Medulla oblongata (tissue), 1 donor: ENCODE results near the gene SEMA5A.

Experiments
- DNase-seq: peaks from one replicate; pipeline ENCODE4 v3.0.0-alpha.2; 2015; ENCODE audit errors: extremely low spot score

SEMA5A gene

DNA sequence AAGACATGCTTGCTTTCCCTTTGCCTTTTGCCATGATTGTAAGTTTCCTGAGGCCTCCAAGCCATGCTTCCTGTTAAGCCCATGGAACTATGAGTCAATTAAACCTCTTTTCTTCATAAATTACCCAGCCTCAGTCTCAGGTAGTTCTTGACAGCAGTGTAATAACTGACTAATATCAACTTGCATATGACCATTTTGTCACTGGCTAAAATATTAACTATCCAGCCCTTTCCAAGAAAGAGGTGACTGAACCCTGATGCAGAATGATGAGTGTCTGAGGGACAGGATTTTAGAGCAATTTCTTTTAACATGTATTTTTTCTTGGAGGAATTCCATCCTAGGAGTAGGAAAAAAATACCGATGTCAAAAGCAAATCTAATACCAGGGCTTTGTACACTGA lies 266.1 kb downstream of the SEMA5A start:
- no peak for DNase-seq

DNA sequence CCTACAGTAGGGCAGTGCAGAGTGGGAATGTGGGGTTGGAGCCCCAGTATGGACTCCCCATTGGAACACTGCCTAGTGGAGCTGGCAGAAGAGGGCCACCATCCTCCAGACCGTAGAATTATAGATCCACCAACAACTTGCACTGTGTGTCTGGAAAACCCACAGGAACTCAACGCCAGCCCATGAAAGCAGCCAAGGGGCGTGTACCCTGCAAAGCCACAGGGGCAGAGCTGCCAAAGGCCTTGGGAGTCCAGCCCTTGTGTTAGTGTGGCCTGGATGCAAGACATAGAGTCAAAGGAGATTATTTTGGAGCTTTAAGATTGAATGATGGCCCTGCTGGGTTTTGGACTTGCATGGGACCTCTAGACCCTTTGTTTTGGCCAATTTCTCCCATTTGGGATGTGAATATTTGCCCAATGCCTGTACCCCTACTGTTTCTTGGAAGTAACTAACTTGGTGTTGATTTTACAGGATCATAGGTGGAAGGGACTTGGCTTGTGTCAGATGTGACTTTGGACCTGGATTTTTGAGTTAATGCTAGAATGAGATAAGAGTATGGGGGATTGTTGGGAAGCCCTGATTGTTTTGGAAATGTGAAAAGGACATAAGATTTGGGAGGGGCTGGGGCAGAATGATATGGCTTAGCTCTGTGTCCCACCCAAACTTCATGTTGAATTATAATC lies 266.8 kb downstream of the SEMA5A start:
- no peak for DNase-seq

DNA sequence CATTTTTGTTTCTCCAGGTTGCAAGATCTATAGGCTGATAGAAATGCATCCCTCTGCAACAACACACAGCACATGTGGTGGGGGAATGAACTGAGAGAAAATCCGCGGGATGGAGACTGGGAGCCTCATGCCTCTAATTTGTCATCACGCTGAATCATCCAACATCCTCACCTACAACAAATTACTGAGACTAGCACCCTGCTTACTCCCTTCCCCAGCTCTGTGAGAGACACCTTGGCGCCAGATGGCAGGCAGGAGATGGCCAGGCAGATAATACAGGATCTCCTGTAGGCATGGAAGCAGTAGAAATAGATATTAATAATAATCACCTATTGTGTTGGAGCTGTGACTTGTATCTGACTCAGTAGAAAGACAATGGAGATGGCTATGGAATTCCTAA lies 276.9 kb downstream of the SEMA5A start:
- DNase-seq = no peak

DNA sequence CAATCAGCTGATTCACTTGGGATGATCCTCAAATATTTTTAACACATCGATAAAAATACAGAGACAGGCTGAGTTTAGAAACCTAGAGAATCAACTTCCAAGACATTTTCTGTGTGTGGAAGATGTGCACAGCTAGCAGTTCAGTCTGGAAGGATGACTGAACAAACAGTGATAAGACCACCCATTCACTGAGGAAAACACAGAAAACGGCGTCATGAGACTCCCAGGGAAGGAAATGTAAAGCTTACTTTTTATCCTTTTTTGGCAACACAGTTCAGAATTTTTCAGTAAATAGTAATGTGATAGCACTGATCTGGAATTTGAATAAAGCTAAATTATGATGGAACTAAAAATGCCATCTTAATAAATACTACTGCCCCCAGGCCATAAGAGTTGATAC lies 277.6 kb downstream of the SEMA5A start:
- DNase-seq = no peak

DNA sequence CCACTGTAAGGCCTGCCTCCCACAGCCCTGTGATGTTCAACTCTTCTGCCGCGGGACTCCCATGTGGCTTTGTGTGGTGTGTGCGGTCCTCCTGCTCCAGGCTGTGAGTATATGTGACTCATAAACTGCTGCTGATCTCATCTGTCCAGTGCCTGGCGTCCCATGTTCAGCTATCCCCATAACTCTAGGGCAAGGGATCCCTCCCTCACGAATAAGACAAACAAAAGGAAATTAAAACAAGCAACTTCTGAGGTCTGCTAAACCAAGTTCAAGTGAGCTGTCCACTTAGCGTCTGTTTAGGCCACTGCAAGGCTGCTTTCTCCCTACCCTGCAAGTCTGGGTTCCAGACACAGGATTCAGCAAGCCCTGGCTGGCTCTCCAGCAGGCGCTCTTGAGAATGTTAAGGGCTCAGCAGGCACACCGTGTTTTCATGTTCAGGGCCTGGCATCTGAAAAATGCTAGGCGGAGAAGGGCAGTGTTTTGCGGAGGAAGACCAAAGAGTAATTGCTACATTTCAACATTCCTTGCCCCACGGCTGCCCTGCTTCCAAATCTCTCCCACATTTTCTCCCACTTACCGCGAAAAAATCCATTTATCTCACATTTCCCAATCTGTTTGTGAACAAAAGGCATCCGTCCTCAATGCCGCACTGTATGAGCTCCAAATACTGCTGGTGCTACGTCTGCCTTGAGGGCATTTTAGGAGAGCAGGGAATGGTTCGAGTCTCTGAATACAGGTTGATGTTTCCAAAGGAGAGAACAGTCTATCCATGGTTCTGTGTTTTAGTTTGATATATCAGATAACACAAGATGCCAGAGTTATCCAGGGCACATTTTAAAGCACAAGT lies 280.2 kb downstream of the SEMA5A start:
- no peak for DNase-seq

DNA sequence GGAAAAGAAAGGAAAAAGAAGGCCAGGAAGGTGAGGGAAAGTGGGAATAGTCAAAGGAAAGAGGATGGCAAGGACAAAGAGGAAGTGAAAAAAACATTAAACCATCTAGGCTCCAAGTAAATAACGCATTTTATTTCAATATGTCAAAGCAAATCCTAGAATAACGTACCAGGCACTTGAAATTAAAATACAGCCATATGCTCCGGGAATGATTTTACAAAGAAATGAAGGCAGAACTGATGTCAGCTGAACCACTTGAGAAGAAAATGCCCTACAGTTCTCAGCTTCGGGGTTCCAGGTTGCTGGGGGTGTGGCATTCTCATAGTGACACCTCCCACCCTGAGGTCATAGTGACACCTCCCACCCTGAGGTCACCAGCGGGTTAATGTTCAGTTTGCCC lies 281.6 kb downstream of the SEMA5A start:
- no peak for DNase-seq

DNA sequence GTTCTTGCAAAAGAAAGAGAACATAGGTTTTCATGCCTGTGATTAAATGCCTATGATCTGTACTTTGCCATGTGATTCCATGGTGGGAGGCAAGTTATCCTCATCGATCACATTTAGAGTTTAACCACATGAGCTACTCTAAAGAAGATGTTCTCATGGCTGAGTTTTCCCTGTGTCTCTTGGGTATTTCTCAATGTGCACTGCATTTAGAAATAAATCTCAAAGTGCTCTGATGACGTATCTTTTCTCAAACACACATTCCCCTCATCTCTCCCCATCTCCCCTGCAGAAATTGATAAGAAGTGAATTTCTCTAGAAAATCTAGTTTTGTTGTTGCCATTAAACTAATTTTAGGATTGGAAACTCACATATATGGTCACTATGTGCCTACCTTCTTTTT lies 282.2 kb downstream of the SEMA5A start:
- no peak for DNase-seq

DNA sequence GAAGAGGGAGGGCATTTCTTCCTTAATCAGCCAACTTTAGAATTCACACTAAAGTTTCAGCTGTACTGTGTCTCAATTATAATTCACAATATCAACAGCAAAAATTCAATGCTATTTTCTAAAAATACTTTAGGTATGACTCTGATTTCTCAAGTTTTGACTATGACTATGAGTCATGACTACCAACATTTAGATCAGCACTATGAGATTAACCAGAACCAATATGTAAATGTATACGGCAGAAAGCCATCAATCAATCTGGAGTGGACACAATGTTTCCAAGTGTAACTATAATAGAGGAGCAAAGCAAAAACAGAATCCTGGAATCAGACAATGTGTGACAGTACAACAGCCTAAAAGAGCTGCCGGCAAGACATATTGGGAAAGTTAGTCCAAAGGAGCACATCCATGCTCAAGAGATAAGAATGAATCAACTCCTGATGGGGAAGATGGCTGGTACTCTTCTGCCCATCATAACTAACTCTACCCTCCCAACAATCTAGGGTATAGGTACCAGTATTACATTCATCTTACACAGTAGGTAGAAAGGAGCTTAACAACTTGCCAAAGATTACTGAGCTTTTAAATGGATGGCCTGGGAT lies 294.4 kb downstream of the SEMA5A start:
- no peak for DNase-seq

DNA sequence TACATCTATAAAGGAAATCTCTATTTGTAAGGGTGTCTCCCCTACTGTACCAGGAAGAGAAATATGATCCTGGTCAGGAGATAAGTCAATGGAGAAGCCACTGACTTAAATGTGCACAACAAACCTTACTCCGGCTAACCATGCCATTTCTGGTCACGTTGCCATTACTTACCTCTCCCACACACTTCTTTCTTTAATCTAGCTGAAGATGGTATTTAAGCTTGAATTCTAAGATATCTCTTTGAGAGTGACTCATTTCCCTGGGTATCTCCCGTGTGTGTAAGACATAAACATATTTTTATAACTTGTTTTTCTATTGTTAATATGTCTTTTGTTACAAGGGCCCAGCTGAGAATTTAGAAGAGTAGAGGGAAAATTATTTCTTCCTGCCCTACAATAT lies 296.6 kb downstream of the SEMA5A start:
- DNase-seq = no peak

DNA sequence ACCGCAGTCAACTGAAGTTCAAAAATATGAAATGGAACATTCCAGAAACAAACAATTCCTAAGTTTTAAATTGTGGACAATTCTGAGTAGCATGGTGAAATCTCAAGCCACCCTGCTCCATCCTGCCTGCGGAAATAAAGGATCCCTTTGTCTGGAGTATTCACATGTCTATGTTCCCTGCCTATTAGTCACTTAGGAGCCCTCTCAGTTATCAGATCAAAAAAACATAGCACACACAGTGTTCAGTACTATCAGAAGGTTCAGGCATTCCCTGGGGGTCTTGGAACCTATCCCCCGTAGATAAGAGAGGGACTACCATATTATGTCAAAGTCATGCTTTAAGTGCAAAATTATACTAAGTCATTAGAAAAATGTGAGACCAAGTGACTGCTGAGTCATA lies 300.8 kb downstream of the SEMA5A start:
- DNase-seq = peak; percentile 69

DNA sequence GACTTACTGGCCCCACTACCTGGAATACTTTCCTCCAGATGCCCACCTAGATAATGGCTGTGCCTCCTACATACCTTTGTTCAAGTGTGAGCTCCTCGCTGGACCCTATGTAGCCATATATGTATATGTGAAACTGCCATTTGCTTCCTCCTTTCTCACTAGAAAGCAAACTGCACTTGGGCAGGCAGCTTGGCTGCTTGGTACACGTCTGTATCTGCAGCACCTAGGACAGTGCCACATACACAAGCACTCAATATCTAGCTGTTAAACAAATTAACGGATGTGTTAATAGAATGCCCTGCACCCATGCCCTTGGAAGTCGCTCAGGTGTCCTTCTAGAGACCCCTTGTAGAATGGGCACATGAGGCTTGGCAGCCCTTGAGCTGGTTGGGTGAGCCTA lies 301.5 kb downstream of the SEMA5A start:
- no peak for DNase-seq

DNA sequence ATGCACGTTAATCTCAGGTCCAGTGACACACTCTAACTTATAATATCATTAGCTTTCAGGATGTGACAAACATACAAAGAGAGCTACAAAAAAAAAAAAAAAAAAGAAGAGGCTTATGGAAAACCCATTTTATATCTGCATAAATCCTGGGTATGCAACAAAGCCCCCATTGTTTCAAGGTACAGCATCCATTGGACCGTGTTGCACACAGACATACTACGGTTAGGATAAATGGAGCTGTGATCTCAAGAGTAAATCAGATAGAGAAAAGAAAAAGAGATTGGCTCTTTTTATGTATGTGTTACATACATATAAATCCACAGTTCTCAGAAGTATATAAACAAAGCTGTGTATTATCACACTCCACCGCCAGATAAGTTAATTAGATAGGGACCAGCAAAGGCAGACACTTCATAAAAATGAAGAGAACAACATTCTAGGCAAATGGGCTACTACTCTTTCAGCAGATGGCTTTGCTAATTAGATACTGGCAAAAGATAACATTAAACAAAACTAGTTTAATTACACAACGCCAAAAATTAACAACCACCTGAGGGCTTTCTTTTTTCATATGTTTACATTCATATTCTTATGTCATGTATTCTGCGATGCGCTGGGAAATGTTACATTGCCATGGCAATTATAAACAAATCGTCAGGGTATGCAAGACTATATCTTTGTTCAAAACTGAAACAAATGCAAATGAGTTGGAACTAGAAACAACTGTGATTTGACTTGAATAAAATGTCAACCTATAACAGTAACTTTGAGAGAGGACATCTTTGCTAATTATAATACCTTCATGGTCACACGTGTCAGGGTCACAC lies 304.2 kb downstream of the SEMA5A start:
- peak; percentile 45 for DNase-seq

DNA sequence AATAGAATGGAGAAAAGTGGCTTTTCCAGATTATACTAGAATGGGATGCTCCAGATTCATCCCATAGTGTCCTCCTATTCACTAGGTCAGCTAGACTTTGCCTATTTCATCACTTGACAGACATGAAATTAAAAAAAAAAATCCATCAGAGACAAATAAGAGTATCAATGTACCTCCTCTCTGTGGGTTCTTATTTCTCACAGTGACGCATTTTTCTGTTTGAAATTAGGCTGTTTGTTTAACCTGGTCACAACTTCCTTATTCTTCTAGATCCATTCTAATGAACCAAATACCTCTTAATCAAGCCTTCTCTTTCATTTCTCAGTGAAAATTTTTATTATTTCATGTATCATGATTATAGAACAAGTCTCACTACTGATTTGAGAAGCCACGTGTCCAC lies 305.4 kb downstream of the SEMA5A start:
- DNase-seq = no peak

DNA sequence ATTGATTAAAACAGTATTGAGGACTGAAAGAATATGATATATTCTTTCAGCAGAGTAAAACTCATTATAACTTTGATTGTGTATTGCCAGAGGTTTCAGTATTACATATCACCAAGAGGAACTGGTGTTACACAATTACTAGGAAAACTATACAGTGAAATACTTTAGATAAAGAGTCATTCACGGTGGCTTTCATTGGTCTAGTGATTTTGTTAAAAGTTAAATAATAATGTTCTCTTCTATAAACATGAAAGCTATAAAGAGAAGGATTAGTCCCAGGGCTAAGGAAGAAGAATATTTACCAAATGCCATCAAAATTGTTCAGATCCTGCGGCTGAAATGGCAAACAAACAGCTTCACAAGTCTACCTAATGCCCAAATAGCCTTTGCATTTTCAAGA lies 306.2 kb downstream of the SEMA5A start:
- no peak for DNase-seq

DNA sequence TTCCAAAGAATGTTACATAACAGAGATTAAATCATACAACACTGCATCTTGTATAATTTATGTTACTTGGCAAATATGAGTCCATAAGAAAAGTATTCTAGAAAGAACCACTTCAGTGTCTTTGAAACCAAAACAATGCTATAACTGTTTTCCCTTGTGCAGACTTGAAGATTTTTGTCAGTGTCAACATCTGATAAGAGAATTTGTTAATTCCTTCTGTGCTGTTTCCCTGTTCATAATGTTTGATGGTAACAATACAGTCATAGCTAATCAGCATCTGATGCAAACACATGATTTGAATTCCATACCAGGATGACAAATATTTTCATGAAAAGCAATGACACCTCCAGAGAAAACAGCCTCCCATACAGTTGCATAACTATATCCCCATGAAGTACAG lies 306.8 kb downstream of the SEMA5A start:
- no peak for DNase-seq

DNA sequence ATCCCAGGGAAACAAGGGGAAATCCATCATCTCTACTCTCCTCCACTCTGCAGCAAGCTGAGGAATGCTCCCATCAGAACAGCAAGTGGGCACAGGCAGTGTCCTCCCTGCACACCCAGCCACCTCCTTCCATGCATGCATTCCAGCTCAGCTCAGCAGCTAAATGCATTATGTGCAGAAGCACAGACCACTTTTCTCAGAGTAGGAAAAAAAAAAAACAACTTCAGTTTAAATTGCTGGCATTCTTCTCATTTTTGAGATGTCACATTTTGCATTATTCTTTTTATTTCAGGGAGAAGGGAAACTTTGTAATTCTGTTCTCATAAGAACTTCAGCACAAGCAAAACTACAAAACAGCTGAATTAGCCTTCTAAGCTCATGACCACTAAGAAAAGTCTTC lies 312.2 kb downstream of the SEMA5A start:
- DNase-seq = no peak

DNA sequence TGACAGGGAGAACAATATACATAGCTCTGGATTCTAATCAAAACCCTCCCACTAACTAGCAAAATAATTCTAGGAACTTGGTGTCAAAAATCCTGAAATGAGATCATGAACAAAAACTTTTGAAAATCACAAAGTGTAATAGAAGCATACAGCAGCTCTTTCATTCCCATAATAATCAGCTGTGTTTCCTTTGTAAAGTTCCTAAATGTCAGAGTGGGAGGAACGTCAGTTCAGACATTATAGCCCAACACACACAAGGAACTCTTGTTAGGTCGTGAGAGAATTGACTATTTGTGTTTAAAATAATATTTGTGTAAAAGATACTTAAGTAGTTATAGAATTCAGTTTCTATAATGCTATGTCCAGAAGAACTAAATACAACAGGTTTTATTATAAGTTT lies 312.8 kb downstream of the SEMA5A start:
- no peak for DNase-seq

DNA sequence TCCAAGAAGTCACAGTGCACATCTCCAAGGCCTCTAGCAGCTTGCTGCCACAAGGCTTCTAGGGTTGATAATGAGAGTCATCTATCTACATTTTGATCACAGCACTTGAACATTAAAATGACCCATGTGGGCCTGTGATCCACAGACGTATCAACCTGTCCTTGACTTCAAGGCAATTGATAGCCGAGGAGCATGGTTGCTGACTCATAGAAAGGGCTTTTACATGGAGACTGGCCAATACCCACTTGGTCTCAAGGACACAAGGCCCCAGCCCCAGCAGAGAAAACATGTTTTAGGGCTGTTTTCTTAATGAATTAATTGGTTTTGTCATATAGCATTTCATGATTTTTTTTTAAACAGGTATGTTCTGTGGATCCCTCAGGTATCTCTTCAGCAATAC lies 314.0 kb downstream of the SEMA5A start:
- DNase-seq = no peak

DNA sequence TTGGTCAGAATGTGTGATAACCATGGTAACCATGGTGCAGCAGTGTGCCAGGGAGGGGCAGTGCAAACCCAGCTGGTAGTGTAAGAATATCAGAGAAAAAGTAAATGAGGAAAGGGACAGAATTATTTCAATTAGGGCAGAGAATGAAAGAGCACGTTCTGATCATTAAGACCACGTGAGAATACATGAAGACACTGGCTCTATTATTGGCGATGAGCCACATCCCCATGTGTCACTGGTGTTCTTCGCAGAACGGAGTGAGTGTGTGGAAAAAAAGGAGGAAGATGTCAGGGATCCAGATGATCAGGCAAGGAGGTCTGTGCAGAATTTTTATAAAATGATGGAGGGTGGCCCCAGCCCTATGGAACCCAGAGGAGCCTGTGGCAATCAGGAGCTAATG lies 315.5 kb downstream of the SEMA5A start:
- no peak for DNase-seq

DNA sequence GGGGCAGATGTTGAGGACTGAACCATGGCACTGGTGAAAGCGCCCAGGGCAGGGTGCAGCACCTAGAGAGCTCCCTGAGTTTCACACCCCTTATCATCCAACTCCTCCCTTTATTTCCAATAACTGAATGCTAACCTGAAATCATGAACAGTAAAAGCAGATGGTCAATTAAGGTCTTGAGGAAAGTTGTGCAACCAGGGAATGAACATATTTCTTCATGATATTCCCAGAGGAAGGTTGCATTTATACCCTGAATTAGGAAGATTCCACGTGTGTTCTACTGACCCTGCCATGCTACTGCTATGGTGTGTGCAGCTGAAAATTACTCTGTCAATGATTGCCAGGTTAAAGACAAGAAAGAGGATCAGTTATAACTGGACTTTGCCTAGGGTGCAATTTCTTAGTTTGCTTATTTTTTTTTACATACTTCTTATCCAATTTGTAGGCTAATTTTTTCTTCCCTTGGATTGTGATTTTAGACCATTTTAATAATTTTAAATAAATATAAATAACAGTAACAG lies 319.8 kb downstream of the SEMA5A start:
- no peak for DNase-seq

DNA sequence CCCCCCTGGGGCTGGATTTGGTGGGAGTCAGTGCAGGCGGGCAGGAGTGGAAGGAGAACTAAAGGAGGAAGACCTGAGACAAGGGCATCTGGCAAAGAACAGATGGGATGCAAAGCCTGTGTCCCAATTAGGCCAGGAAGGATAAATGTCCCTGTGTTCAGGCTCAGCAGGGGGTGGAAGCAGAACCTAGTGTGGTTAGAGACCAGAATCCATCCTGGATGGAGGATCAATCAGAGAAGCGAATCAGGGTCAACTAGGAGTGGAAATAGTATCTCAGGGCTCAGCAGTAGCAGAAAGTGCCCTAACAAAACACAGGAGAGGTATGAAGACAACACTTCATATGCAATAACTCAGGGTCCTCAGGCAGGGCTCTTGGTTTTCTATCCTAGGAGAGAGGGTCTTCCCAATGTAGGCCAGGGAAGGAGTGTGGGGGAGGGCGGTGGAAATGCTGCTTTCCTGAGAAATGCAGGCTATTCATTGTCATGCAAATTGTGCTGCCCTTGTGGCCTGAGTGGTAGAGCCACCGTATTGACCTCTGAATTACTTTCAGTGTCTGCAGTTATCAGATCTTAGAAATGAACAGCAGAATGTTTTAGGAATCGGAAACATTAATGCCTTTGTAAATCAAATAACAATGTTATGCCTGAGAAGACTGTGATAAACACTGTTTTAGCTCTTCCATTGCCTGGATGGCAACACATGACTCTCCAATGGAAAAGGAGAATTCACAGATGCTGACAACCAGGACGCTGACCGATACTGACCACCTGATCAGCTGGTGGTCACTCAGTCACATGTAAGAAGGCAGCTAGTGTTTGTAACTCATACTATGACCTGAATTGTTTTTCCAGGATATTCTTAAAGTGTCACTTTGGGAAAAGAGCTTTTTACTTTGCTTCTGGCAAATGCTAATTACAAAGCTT lies 323.6 kb downstream of the SEMA5A start:
- DNase-seq = no peak
